Dedifferentiated amniotic fluid mesenchymal stem cell (primary cell): ENCODE data around the gene GOLIM4.
"Not testable (repeated sequence)": the region's sequence is repeated elsewhere in the genome, so short reads cannot be mapped to it uniquely, and the experiment has no call there.

ENCODE experiments used
- DNase-seq: peaks from one replicate; pipeline ENCODE4 v3.0.0-alpha.2; 2016; ENCODE audit errors: extremely low spot score

The GOLIM4 gene

GRCh38 chr3:168073842-168074605 is 21.7 kb downstream of the GOLIM4 start:
- no peak for DNase-seq

GRCh38 chr3:168072323-168072650 is 23.4 kb downstream of the GOLIM4 start:
- DNase-seq: peak; percentile 60

- peak; percentile 92 for DNase-seq
Observed at GRCh38 chr3:168071591-168072322, 24.0 kb downstream of the GOLIM4 start.

- no peak for DNase-seq
Observed at GRCh38 chr3:168070919-168071318, 24.8 kb downstream of the GOLIM4 start.

- no peak for DNase-seq
Observed at GRCh38 chr3:168068346-168068745, 27.4 kb downstream of the GOLIM4 start.

- no peak for DNase-seq
Observed at GRCh38 chr3:168066882-168067281, 28.8 kb downstream of the GOLIM4 start.

GRCh38 chr3:168065569-168065968 is 30.2 kb downstream of the GOLIM4 start:
- no peak for DNase-seq

- no peak for DNase-seq
Observed at GRCh38 chr3:168063122-168063521, 32.6 kb downstream of the GOLIM4 start.

- no peak for DNase-seq
Observed at GRCh38 chr3:168062679-168063078, 33.0 kb downstream of the GOLIM4 start.

GRCh38 chr3:168061332-168061996 is 34.3 kb downstream of the GOLIM4 start:
- no peak for DNase-seq

- DNase-seq: no peak
Observed at GRCh38 chr3:168060317-168060716, 35.4 kb downstream of the GOLIM4 start.

GRCh38 chr3:168058481-168058880 is 37.2 kb downstream of the GOLIM4 start:
- no peak for DNase-seq

- not testable (repeated sequence) for DNase-seq
Observed at GRCh38 chr3:168056398-168057230, 39.1 kb downstream of the GOLIM4 start.

- DNase-seq: no peak
Observed at GRCh38 chr3:168054447-168054846, 41.3 kb downstream of the GOLIM4 start.

GRCh38 chr3:168053115-168053514 is 42.6 kb downstream of the GOLIM4 start:
- peak; percentile 22 for DNase-seq

GRCh38 chr3:168052515-168052914 is 43.2 kb downstream of the GOLIM4 start:
- DNase-seq: no peak

- DNase-seq: peak; percentile 74
Observed at GRCh38 chr3:168051531-168052471, 43.9 kb downstream of the GOLIM4 start.

GRCh38 chr3:168051070-168051469 is 44.7 kb downstream of the GOLIM4 start:
- DNase-seq: no peak

GRCh38 chr3:168049367-168049974 is 46.3 kb downstream of the GOLIM4 start:
- no peak for DNase-seq
